HEK293T (cell line): ENCODE measurements around the gene CSTF3.

Experiments used
- CTCF ChIA-PET: fragments of 350-600 bp; formaldehyde crosslinking; extraction: SDS; loops from one replicate; lab custom pipeline; 2021; ENCODE audit warnings: antibody characterized with exemption, inconsistent platforms; lab: Yijun Ruan, JAX
- POLR2A ChIA-PET: fragments of 350-600 bp; formaldehyde crosslinking; extraction: SDS; loops from one replicate; lab custom pipeline; 2020; ENCODE audit warnings: antibody characterized with exemption, inconsistent platforms; lab: Yijun Ruan, JAX
- DNase-seq: peaks from one replicate; pipeline ENCODE4 v3.0.0; 2012; ENCODE audit warnings: mixed read lengths; ENCODE audit errors: extremely low spot score
- ARNT ChIP-seq: fragments of 450-650 bp; IDR thresholded peaks from 2 replicates; pipeline ENCODE4 v1.6.1; 2017; ENCODE audit warnings: mild to moderate bottlenecking
- BHLHE40 ChIP-seq: fragments of 450-650 bp; IDR thresholded peaks from 2 replicates; pipeline ENCODE4 v1.6.1; 2016; ENCODE audit warnings: mild to moderate bottlenecking, moderate library complexity, borderline replicate concordance
- CTBP1 ChIP-seq: fragments of 450-650 bp; IDR thresholded peaks from 2 replicates; pipeline ENCODE4 v1.6.1; 2016; ENCODE audit warnings: borderline replicate concordance
- ELF4 ChIP-seq: fragments of 450-650 bp; IDR thresholded peaks from 2 replicates; pipeline ENCODE4 v1.6.1; 2017; ENCODE audit warnings: antibody characterized with exemption
- FOXA1 ChIP-seq: fragments of 450-650 bp; IDR thresholded peaks from 2 replicates; pipeline ENCODE4 v1.6.1; 2016; ENCODE audit warnings: mild to moderate bottlenecking
- FOXK2 ChIP-seq: fragments of 450-650 bp; IDR thresholded peaks from 2 replicates; pipeline ENCODE4 v1.6.1; 2016; ENCODE audit warnings: mild to moderate bottlenecking
- FOXM1 ChIP-seq: fragments of 450-650 bp; IDR thresholded peaks from 2 replicates; pipeline ENCODE4 v1.6.1; 2017; ENCODE audit warnings: mild to moderate bottlenecking, borderline replicate concordance
- HDGF ChIP-seq: fragments of 450-650 bp; IDR thresholded peaks from 2 replicates; pipeline ENCODE4 v1.6.1; 2017; ENCODE audit warnings: antibody characterized with exemption, borderline replicate concordance
- L3MBTL2 ChIP-seq: fragments of 450-650 bp; conservative IDR thresholded peaks from 2 replicates; pipeline ENCODE4 v1.6.1; 2016; ENCODE audit warnings: mild to moderate bottlenecking
- LEF1 ChIP-seq: fragments of 450-650 bp; IDR thresholded peaks from 2 replicates; pipeline ENCODE4 v1.6.1; 2017; ENCODE audit warnings: mild to moderate bottlenecking, borderline replicate concordance
- NFRKB ChIP-seq: fragments of 450-650 bp; IDR thresholded peaks from 2 replicates; pipeline ENCODE4 v1.6.1; 2016; ENCODE audit warnings: mild to moderate bottlenecking, moderate library complexity
- PKNOX1 ChIP-seq: fragments of 450-650 bp; IDR thresholded peaks from 2 replicates; pipeline ENCODE4 v1.6.1; 2016
- SP1 ChIP-seq: fragments of 450-650 bp; IDR thresholded peaks from 2 replicates; pipeline ENCODE4 v1.6.1; 2017
- SUZ12 ChIP-seq: fragments of 450-650 bp; IDR thresholded peaks from 2 replicates; pipeline ENCODE4 v1.6.1; 2016; ENCODE audit warnings: mild to moderate bottlenecking
- TARDBP ChIP-seq: fragments of 450-650 bp; IDR thresholded peaks from 2 replicates; pipeline ENCODE4 v1.6.1; 2016
- ZNF384 ChIP-seq: fragments of 450-650 bp; IDR thresholded peaks from 2 replicates; pipeline ENCODE4 v1.6.1; 2016

The CSTF3 gene

GRCh38 chr11:33110083-33110482 is 51.2 kb downstream of the CSTF3 start:
- no peak for DNase-seq
- ChIA-PET CTCF (interaction anchor here (0.6 kb wide), 1 partner anchor 153 kb away, joined by 4 read pairs; no protein-coding TSS in a partner anchor), POLR2A (no interaction called here)
- TF ChIP-seq L3MBTL2 (no peak), LEF1 (no peak), FOXM1 (no peak), PKNOX1 (no peak), SUZ12 (no peak), NFRKB (no peak), TARDBP (no peak), SP1 (no peak), HDGF (no peak), ARNT (no peak), ZNF384 (no peak), CTBP1 (no peak), FOXA1 (no peak), BHLHE40 (no peak), ELF4 (no peak)

- ChIA-PET CTCF (interaction anchor here (0.6 kb wide), 1 partner anchor 152 kb away, joined by 4 read pairs; no protein-coding TSS in a partner anchor), POLR2A (no interaction called here)
Observed at GRCh38 chr11:33109294-33109895, 51.9 kb downstream of the CSTF3 start.

GRCh38 chr11:33103836-33104235 is 57.4 kb downstream of the CSTF3 start:
- ChIA-PET CTCF (no interaction called here), POLR2A (no interaction called here)
- no peak for DNase-seq
- no peak for TF ChIP-seq HDGF
- no peak for TF ChIP-seq NFRKB
- no peak for TF ChIP-seq FOXK2
- no peak for TF ChIP-seq L3MBTL2

More at GRCh38 chr11:33109294-33109895, 51.9 kb downstream of the CSTF3 start:
- TF ChIP-seq FOXA1 = no peak
- TF ChIP-seq SUZ12 = no peak
- DNase-seq = no peak

- TF ChIP-seq FOXM1 (no peak), SUZ12 (no peak), CTBP1 (no peak), ZNF384 (no peak), ELF4 (no peak), NFRKB (no peak), PKNOX1 (no peak), SP1 (no peak), FOXA1 (no peak), L3MBTL2 (no peak)
- no peak for DNase-seq
- ChIA-PET POLR2A (no interaction called here), CTCF (no interaction called here)
Observed at GRCh38 chr11:33094157-33094556, 67.1 kb downstream of the CSTF3 start.

GRCh38 chr11:33089776-33090175 is 71.5 kb downstream of the CSTF3 start:
- ChIA-PET CTCF (interaction anchor here (1.1 kb wide), 1 partner anchor 25 kb away, joined by 3 read pairs; no protein-coding TSS in a partner anchor), POLR2A (no interaction called here)
- no peak for DNase-seq
- no peak for TF ChIP-seq TARDBP
- no peak for TF ChIP-seq LEF1
- no peak for TF ChIP-seq SUZ12
- no peak for TF ChIP-seq BHLHE40

GRCh38 chr11:33086017-33086416 is 75.3 kb downstream of the CSTF3 start:
- DNase-seq = no peak
- ChIA-PET CTCF (no interaction called here), POLR2A (no interaction called here)
- TF ChIP-seq SP1 (no peak), FOXA1 (no peak), LEF1 (no peak), ZNF384 (no peak), BHLHE40 (no peak), ELF4 (no peak), FOXM1 (no peak)

- TF ChIP-seq TARDBP (no peak), SUZ12 (no peak), ARNT (no peak), FOXA1 (no peak), HDGF (no peak), ZNF384 (no peak), ELF4 (no peak), NFRKB (no peak), PKNOX1 (no peak)
- ChIA-PET CTCF (interaction anchor here (0.6 kb wide), 1 partner anchor 11 kb away, joined by 4 read pairs; no protein-coding TSS in a partner anchor), POLR2A (no interaction called here)
- DNase-seq = no peak
Observed at GRCh38 chr11:33083918-33084317, 77.4 kb downstream of the CSTF3 start.
